Endothelial cell of umbilical vein (primary cell): ENCODE results near the gene VAV2. TPM values are rescaled to one million over a fixed set of nuclear protein-coding genes. Genes with fewer than 3 reads are reported as not detected.

ENCODE experiments used
- BruUV-seq: library from RNA; stranded (reverse); fragments of 400-500 nt; replicated peaks from 2 replicates; lab custom pipeline; 2021; lab: Mats Ljungman, UMichigan
- CTCF ChIA-PET: fragments of 300-600, 350-600 bp; sonication (Branson Sonifier 250); formaldehyde crosslinking; loops from one replicate; lab custom pipeline; 2021; ENCODE audit warnings: antibody characterized with exemption, inconsistent platforms; lab: Charles Lee
- POLR2A ChIA-PET: fragments of 300-600, 350-600 bp; sonication (Branson Sonifier 250); formaldehyde crosslinking; loops from one replicate; lab custom pipeline; 2021; ENCODE audit warnings: antibody characterized with exemption, inconsistent platforms; lab: Charles Lee
- DNase-seq: peaks from one replicate; pipeline ENCODE4 v3.0.0-alpha.2; 2011; ENCODE audit warnings: low read depth, low spot score
- FAIRE-seq: peaks from 2 replicates; lab custom pipeline; 2011; peaks lifted over from hg19 to GRCh38; lab: Jason Lieb, UNC
- H2AFZ ChIP-seq: 2 replicates; pipeline ENCODE4 v1.6.0; 2012; ENCODE audit warnings: low read depth, low read length, control low read depth, inconsistent platforms
- H3K27ac ChIP-seq: 2 replicates; pipeline ENCODE4 v1.5.1; 2011; ENCODE audit warnings: low read depth, mild to moderate bottlenecking, control low read depth, low read length, moderate library complexity; ENCODE audit not compliant: insufficient read depth
- H3K27me3 ChIP-seq, 2 experiments: 2 replicates each; pipeline versions ENCODE4 v1.6.0 to v1.6.1; 2011; ENCODE audit warnings: low read length in 2 of 2, mixed read lengths in 1 of 2; ENCODE audit not compliant: control insufficient read depth in 2 of 2, insufficient read depth in 2 of 2
- H3K36me3 ChIP-seq, 2 experiments: 2 replicates in 1 of 2; 3 replicates in 1 of 2; pipeline ENCODE4 v1.5.1; 2011; ENCODE audit warnings: low read length in 2 of 2, mild to moderate bottlenecking in 1 of 2, moderate library complexity in 1 of 2; ENCODE audit not compliant: control insufficient read depth in 2 of 2, insufficient read depth in 2 of 2; ENCODE audit errors: extremely low read depth in 1 of 2
- H3K4me1 ChIP-seq: 3 replicates; pipeline ENCODE4 v1.5.1; 2011; ENCODE audit warnings: mild to moderate bottlenecking, low read length; ENCODE audit not compliant: control insufficient read depth, insufficient read depth; ENCODE audit errors: extremely low read depth
- H3K4me2 ChIP-seq: 2 replicates; pipeline ENCODE4 v1.6.1; 2011; ENCODE audit warnings: low read length, control low read depth, mixed read lengths; ENCODE audit not compliant: insufficient read depth
- H3K4me3 ChIP-seq, 3 experiments: fragments of 200-600 bp in 1 of 3; sonication (generic), shearing (Covaris generic) in 1 of 3; replicated peaks in 1 of 3; 2 replicates each; pipeline ENCODE4 v1.5.1; 2011 to 2016; ENCODE audit warnings: control low read depth in 3 of 3, low read length in 3 of 3, mild to moderate bottlenecking in 2 of 3, inconsistent platforms in 1 of 3, low read depth in 1 of 3, moderate library complexity in 1 of 3; ENCODE audit not compliant: insufficient read depth in 1 of 3
- H3K79me2 ChIP-seq: 2 replicates; pipeline ENCODE4 v1.6.0; 2012; ENCODE audit warnings: low read length, inconsistent platforms; ENCODE audit not compliant: control insufficient read depth, insufficient read depth
- H3K9ac ChIP-seq: replicated peaks from 2 replicates; pipeline ENCODE3; 2011; ENCODE audit warnings: low read length, control low read depth; ENCODE audit not compliant: insufficient read depth; ENCODE audit errors: extremely low read depth
- H3K9me1 ChIP-seq: replicated peaks from 3 replicates; pipeline ENCODE4 v1.6.0; 2011; ENCODE audit warnings: mild to moderate bottlenecking, low read length; ENCODE audit not compliant: control insufficient read depth, insufficient read depth; ENCODE audit errors: extremely low read depth
- H3K9me3 ChIP-seq: replicated peaks from 2 replicates; pipeline ENCODE4 v1.5.1; 2012; ENCODE audit warnings: low read length, inconsistent platforms; ENCODE audit not compliant: control insufficient read depth, insufficient read depth
- H4K20me1 ChIP-seq: replicated peaks from 2 replicates; pipeline ENCODE3; 2011; ENCODE audit warnings: mild to moderate bottlenecking, low read length; ENCODE audit not compliant: control insufficient read depth, insufficient read depth; ENCODE audit errors: extremely low read depth
- EZH2 ChIP-seq: IDR thresholded peaks from 2 replicates; pipeline ENCODE4 v1.6.1; 2012; ENCODE audit warnings: borderline replicate concordance, low read depth, mild to moderate bottlenecking, moderate library complexity, low read length, inconsistent platforms; ENCODE audit not compliant: severe bottlenecking
- GATA2 ChIP-seq: IDR thresholded peaks from 2 replicates; pipeline ENCODE4 v1.7.0; 2011; ENCODE audit warnings: low read depth, mild to moderate bottlenecking, moderate library complexity, mixed read lengths, low read length; ENCODE audit not compliant: insufficient read length, insufficient read depth
- MYC ChIP-seq: IDR thresholded peaks from one replicate; pipeline ENCODE4 v1.6.1; 2011; ENCODE audit warnings: mild to moderate bottlenecking, low read depth, low read length
- POLR2AphosphoS5 ChIP-seq: IDR thresholded peaks from 2 replicates; pipeline ENCODE4 v1.6.1; 2012; ENCODE audit warnings: low read depth, mild to moderate bottlenecking, control low read depth, low read length, moderate library complexity; ENCODE audit not compliant: insufficient read depth
- dilution Hi-C: fragments of 300-500 bp; cut with MboI; formaldehyde crosslinking; loops from one replicate; pipeline ENCODE4 v1.15.0; 2019; ENCODE audit warnings: low sequenced_read_pairs; ENCODE audit not compliant: extremely low pct_ligation_motif_present
- intact Hi-C: fragments of 100-400 bp; cut with micrococcal nuclease; formaldehyde crosslinking; loops from one replicate; pipeline ENCODE4 v1.10.0; 2022
- polyA plus RNA-seq, 4 experiments: library from polyadenylated mRNA; depleted of rRNA in 3 of 4; stranded (reverse) in 3 of 4; unstranded in 1 of 4; fragments of >200 nt; gene quantifications; 2 replicates each; pipeline versions ENCODE4 v1.2.1 to v1.2.3, GENCODE V29; 2011 to 2012; ENCODE audit warnings: missing spikeins in 1 of 4
- total RNA-seq: library from RNA; stranded (reverse); gene quantifications from 2 replicates; pipeline ENCODE4 v1.2.3, GENCODE V29; 2021
- TF ChIP-seq, protein P1 (sequence below): IDR thresholded peaks from 2 replicates; pipeline ENCODE4 v1.6.1; 2011; ENCODE audit not compliant: insufficient read depth, insufficient read length
- TF ChIP-seq, protein P2 (sequence below), 2 donors: IDR thresholded peaks; 1 replicate in 1 of 2; 2 replicates in 1 of 2; pipeline ENCODE4 v1.5.1; 2011; ENCODE audit warnings: low read length in 2 of 2, mild to moderate bottlenecking in 2 of 2, moderate library complexity in 2 of 2, control low read depth in 1 of 2, inconsistent platforms in 1 of 2, low read depth in 1 of 2; ENCODE audit not compliant: insufficient read depth in 1 of 2; ENCODE audit errors: extremely low read depth in 1 of 2

Gene VAV2
- total and polyA plus RNA-seq, 2 donors (not counting 3 experiments of a cell fraction or from before 2014, with no cell fraction given), result 10.6 to 30.6 TPM

DNA sequence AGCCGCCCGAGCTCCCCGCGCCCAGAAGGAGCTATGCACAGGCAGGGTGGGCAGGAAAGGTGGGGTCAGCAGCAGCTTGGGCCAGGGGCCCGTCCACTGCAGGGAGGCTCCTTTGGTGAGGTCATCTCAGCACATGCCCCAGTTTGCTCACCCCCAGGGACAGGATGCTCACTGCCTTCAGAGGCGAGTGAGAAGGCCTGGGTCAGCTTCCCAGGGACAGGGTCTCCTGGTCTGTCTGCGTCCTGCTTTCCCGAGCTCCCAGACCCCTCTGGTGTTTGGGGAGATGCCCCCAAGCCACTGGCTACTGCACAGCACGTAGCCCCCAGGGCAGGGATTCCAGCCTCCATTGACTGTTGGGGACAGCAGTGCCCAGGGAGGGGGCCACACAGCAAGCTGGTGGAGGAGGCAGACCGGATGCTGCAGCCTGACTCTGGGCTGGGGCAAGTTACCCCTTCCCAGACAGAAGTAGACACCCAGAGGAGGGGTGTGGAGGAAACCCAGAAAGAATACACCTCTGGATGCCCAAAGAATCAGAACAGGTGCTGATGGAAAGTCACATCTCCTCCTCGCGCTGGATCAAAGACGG lies 253.4 kb downstream of the VAV2 start:
- TF ChIP-seq, protein P1, sequence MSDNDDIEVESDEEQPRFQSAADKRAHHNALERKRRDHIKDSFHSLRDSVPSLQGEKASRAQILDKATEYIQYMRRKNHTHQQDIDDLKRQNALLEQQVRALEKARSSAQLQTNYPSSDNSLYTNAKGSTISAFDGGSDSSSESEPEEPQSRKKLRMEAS, result no peak
- TF ChIP-seq GATA2, result no peak
- TF ChIP-seq, protein P2, sequence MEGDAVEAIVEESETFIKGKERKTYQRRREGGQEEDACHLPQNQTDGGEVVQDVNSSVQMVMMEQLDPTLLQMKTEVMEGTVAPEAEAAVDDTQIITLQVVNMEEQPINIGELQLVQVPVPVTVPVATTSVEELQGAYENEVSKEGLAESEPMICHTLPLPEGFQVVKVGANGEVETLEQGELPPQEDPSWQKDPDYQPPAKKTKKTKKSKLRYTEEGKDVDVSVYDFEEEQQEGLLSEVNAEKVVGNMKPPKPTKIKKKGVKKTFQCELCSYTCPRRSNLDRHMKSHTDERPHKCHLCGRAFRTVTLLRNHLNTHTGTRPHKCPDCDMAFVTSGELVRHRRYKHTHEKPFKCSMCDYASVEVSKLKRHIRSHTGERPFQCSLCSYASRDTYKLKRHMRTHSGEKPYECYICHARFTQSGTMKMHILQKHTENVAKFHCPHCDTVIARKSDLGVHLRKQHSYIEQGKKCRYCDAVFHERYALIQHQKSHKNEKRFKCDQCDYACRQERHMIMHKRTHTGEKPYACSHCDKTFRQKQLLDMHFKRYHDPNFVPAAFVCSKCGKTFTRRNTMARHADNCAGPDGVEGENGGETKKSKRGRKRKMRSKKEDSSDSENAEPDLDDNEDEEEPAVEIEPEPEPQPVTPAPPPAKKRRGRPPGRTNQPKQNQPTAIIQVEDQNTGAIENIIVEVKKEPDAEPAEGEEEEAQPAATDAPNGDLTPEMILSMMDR (IDR thresholded peaks at IDR 0.05; ENCODE audit: extremely low read depth in 1 of 2, insufficient read depth in 1 of 2, low read depth in 1 of 2, low read length in 2 of 2), result no peak
- no peak for TF ChIP-seq MYC
- TF ChIP-seq POLR2AphosphoS5, result no peak
- TF ChIP-seq EZH2, result no peak
- Histone ChIP-seq H4K20me1 (no peaks in the 10 kb centered on the region), H2AFZ (no peak overlapping the region), H3K9me3 (no peaks in the 10 kb centered on the region), H3K4me2 (no peak overlapping the region), H3K4me1 (peaks cover 2% of the 10 kb centered on the region), H3K9me1 (no peaks in the 10 kb centered on the region), H3K79me2 (no peaks in the 10 kb centered on the region), H3K27ac (no peak overlapping the region), H3K27me3 (no peaks in the 10 kb centered on the region), H3K9ac (no peak overlapping the region), H3K36me3 (no peaks in the 10 kb centered on the region), H3K4me3 (no peak overlapping the region)
- intact Hi-C loops, result no loop called here
- ChIA-PET POLR2A (no interaction called here), CTCF (interaction anchor here (0.8 kb wide), 1 partner anchor 255 kb away, joined by 3 read pairs; no protein-coding TSS in a partner anchor)
- no TSS peak for BruUV-seq
- FAIRE-seq, result no peak
- no peak for DNase-seq
- dilution Hi-C loops, result no loop called here
